Erythroblast (primary cell): ENCODE results near the gene CSTB.

ENCODE experiments used
- GATA1 ChIP-seq: IDR thresholded peaks from 2 replicates; pipeline ENCODE4 v1.6.1; 2011; ENCODE audit warnings: low read depth, mild to moderate bottlenecking, control low read depth, low read length, moderate library complexity
- POLR2A ChIP-seq: IDR thresholded peaks from 2 replicates; pipeline ENCODE4 v1.6.1; 2011; ENCODE audit warnings: mild to moderate bottlenecking, low read length

DNA sequence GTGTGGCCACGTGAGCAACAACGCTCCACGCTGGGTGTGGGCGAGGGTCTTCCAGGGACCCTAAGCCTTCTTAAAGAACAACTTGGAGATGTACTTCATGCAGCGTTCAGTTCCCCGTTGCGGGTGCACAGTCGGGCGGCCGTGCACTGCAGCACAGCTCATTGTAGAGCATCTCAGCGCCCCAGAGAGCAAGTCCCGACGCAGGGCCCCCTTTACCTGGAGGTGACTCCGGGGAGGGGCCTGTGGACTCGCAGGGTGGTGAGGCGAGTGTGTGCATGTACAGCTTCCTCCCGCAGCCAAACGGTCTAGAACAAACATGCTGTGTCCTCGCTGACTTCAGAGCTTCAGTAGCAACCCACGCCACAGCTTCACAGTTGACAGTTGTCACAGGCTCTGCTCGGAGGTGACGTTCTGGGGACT, 32.7 kb upstream of the CSTB start:
- TF ChIP-seq POLR2A, result no peak
- no peak for TF ChIP-seq GATA1
